Stimulated activated CD4-positive, alpha-beta T cell treated with anti-CD3 and anti-CD28 coated beads, Interleukin-15, amount 100 ng/mL, for 24 hours (primary cell): ENCODE measurements around the gene SLC17A6.

Source experiments
- DNase-seq: peaks from one replicate; pipeline ENCODE4 v3.0.0-alpha.2; 2020

The SLC17A6 gene

GRCh38 chr11:22390283-22390655 is 52.1 kb downstream of the SLC17A6 start:
- no peak for DNase-seq

- DNase-seq: no peak
These were observed 54.4 kb downstream of the SLC17A6 start for GRCh38 chr11:22392561-22392960.

GRCh38 chr11:22405377-22405776 is 67.2 kb downstream of the SLC17A6 start:
- DNase-seq: no peak

GRCh38 chr11:22407267-22407666 is 69.1 kb downstream of the SLC17A6 start:
- DNase-seq: no peak

- no peak for DNase-seq
These were observed 69.7 kb downstream of the SLC17A6 start for GRCh38 chr11:22407921-22408320.

GRCh38 chr11:22415476-22415875 is 77.3 kb downstream of the SLC17A6 start:
- DNase-seq: no peak

GRCh38 chr11:22416462-22416861 is 78.3 kb downstream of the SLC17A6 start:
- DNase-seq: no peak

GRCh38 chr11:22426915-22427314 is 88.7 kb downstream of the SLC17A6 start:
- DNase-seq: no peak
